ENCODE data around the gene GYS2. TPM values are rescaled to one million over a fixed set of nuclear protein-coding genes. Genes with fewer than 3 reads are reported as not detected.

The GYS2 gene
- total RNA-seq, 2 experiments from 2014 or later: not detected

DNA sequence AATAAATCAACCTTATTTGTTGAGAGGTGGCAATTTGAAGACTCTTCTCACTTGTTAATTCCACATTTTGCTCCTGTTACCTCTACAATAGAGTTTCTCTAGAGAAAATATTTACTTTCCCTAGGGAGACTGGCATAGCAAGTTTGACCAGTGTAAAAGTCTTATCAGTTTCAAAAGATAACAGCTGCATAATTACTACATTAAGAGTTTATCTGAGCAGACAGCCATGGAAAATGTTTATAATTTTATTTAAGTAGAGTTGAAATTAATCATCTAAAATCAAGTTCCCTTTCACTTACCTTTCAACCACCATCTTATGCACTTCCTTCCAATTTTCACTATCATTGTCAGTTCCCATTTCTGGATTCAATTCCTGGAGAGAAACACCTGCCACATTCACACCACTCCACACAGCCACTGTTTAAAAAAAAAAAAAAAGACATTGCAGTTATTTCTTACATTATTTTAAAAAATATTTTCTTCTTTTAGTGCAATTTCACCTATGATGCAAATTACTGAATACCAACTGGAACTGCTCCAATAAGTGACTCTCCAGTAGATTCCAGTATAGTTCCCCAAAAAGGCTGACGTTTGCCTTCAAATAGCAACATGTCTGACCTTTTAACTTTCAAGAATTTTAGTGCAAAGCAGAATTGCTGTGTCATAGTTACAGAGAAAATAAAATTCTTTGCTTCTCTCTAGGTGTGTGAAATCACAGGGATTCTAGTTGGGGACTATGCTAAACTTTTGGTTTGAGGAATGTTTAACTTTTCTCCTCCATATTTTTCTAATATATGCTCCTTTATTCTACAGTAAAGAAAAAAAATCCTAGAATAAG, 33.6 kb upstream of the GYS2 start:
- intact Hi-C loops (cut with DNase I, micrococcal nuclease): no loop called here
- peaks cover 49% of the 10 kb centered on the region for H3K4me1 Mint-ChIP-seq
- peak overlapping the region; percentile 70 for H3K27ac Mint-ChIP-seq
- DNase-seq: no peak
- no peaks in the 10 kb centered on the region for H3K27me3 Mint-ChIP-seq
- no peaks in the 10 kb centered on the region for H3K9me3 Mint-ChIP-seq (ENCODE audit: low read depth)
- CTCF ChIA-PET: no interaction called here
- H3K36me3 Mint-ChIP-seq (ENCODE audit: low read depth): peaks cover 81% of the 10 kb centered on the region
- POLR2A ChIA-PET: no interaction called here
- ATAC-seq: no peak
- no peak overlapping the region for H3K4me3 Mint-ChIP-seq

DNA sequence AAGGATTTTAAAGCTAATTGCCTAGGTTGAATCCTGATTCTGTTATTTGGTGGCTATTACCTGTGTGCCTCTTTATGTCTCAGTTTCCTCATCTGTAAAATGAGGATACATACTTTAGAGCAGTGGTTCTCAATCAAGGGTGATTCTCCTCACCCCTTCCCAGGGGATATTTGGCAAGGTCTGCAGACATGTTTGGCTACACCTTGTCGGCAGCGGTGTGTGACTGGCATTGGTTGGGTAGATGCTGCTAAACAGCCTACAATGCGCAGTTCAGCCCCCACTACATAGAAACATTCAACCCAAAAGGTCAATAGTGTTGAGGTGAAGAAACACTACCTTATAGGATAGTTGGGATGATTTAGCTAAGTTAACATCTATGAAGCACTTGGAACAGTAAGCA, 29.6 kb upstream of the GYS2 start:
- DNase-seq (no peak), ATAC-seq (no peak)
- Mint-ChIP-seq H3K27ac (no peak overlapping the region), H3K9me3 (ENCODE audit: low read depth) (peaks cover 7% of the 10 kb centered on the region), H3K27me3 (no peaks in the 10 kb centered on the region), H3K36me3 (ENCODE audit: low read depth) (peaks cover 75% of the 10 kb centered on the region), H3K4me1 (peaks cover 15% of the 10 kb centered on the region), H3K4me3 (no peak overlapping the region)
- ChIA-PET CTCF (interaction anchor here (1.2 to 1.4 kb wide), 3 partner anchors 18 to 46 kb away, joined by 3 to 5 read pairs (median 3); no protein-coding TSS in a partner anchor), POLR2A (interaction anchor here (1.2 kb wide), 1 partner anchor 8 kb away, joined by 3 read pairs; no protein-coding TSS in a partner anchor)
- intact Hi-C loops (cut with DNase I, micrococcal nuclease): no loop called here

DNA sequence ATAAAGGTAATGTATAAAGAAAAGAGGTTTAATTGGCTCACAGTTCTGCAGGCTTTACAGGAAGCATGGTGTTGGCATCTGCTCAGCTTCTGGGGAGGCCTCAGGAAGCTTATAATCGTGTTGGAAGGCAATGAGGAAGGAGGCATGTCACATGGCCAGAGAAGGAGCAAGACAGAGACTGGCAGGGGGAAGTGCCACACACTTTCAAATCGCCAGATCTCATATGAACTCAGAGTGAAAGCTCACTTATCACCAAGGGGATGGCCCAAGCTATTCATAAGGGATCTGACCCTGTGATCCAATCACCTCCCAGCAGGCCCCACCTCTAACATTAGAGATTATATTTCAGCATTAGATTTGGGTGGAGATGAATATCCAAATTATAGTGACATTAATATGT, 26.7 kb upstream of the GYS2 start:
- POLR2A ChIA-PET: no interaction called here
- Mint-ChIP-seq H3K27me3 (no peaks in the 10 kb centered on the region), H3K9me3 (ENCODE audit: low read depth) (peaks cover 9% of the 10 kb centered on the region), H3K36me3 (ENCODE audit: low read depth) (peaks cover 66% of the 10 kb centered on the region), H3K4me1 (no peaks in the 10 kb centered on the region), H3K27ac (no peak overlapping the region), H3K4me3 (no peak overlapping the region)
- CTCF ChIA-PET: interaction anchor here (0.7 kb wide), 1 partner anchor 41 kb away, joined by 3 read pairs; no protein-coding TSS in a partner anchor
- DNase-seq: no peak
- ATAC-seq: peak; percentile 49
- intact Hi-C loops (cut with DNase I, micrococcal nuclease): no loop called here

DNA sequence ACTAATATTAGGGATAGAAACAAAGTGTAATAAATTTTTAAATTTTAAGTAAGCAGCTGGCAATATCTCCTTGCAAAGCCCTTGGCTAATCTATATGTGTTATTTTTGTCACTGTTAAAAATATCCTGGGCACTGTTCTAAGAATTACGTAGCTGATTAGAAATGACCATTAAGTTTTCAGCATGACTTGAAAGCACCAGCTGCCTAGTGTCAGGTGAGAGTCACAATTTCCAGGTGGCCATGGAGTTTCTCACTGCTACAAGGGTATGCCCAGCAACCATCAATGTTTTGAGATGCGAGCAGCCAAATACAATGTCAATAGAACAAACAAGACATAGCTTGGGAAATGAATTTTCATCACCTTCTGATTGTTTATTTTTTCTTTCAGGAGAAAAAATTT, 23.3 kb upstream of the GYS2 start:
- ChIA-PET CTCF (interaction anchor here (0.8 to 2.2 kb wide), 2 partner anchors 23 to 53 kb away, joined by 5 to 8 read pairs; no protein-coding TSS in a partner anchor), POLR2A (interaction anchor here (0.6 kb wide), 1 partner anchor 53 kb away, joined by 4 read pairs; no protein-coding TSS in a partner anchor)
- Mint-ChIP-seq H3K36me3 (ENCODE audit: low read depth) (peaks cover 54% of the 10 kb centered on the region), H3K4me3 (no peak overlapping the region), H3K27ac (no peak overlapping the region), H3K9me3 (ENCODE audit: low read depth) (peaks cover 18% of the 10 kb centered on the region), H3K4me1 (no peaks in the 10 kb centered on the region), H3K27me3 (no peaks in the 10 kb centered on the region)
- intact Hi-C loops (cut with DNase I, micrococcal nuclease): no loop called here
- ATAC-seq (no peak), DNase-seq (no peak)

DNA sequence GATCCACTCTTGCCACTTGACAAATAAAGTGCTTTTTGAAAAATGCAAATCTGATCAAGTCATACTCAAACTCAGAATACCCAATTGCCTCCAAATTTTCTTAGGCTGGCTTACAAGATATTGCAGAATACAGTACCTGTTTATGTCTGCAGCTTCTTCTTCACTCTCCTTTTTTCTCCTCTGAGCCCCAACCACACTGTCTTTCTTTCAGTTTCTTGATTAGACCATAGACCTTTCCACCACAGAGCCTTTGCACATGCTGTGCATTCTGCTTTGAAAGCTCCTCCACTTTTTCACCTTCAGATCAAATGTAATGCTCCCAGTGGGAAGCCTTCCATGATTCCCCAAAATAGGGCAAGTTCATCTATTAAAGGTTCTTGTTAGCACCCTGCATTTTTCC, 13.9 kb upstream of the GYS2 start:
- Mint-ChIP-seq H3K4me3 (no peak overlapping the region), H3K27ac (peak overlapping the region; percentile 44), H3K36me3 (ENCODE audit: low read depth) (peaks cover 16% of the 10 kb centered on the region), H3K4me1 (peaks cover 49% of the 10 kb centered on the region), H3K27me3 (no peaks in the 10 kb centered on the region), H3K9me3 (ENCODE audit: low read depth) (peaks cover 11% of the 10 kb centered on the region)
- POLR2A ChIA-PET: no interaction called here
- peak; percentile 26 for ATAC-seq
- peak; percentile 21 for DNase-seq
- CTCF ChIA-PET: interaction anchor here (0.7 kb wide), 1 partner anchor 70 kb away, joined by 3 read pairs; no protein-coding TSS in a partner anchor
- intact Hi-C loops (cut with DNase I, micrococcal nuclease): no loop called here

DNA sequence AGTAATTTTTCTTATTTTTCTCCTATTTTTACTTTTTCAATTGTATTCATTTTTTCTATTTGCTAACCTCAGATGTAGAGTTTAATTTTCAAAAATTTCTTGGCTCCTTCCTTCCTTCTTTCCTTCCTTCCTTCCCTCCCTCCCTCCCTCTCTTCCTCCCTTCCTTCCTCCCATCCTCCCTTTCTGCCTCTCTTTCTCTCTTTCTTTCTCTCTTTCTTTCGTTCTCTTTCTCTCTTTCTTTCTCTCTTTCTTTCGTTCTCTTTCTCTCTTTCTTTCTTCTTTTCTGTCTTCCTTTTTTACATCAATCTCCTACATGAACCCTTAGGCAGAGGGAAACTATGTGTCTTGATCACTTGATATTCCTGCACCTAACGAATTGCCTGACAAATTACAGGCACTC, 12.4 kb upstream of the GYS2 start:
- POLR2A ChIA-PET: no interaction called here
- Mint-ChIP-seq H3K4me1 (peaks cover 62% of the 10 kb centered on the region), H3K27ac (peak overlapping the region; percentile 40), H3K36me3 (ENCODE audit: low read depth) (peaks cover 15% of the 10 kb centered on the region), H3K4me3 (no peak overlapping the region), H3K27me3 (no peaks in the 10 kb centered on the region), H3K9me3 (ENCODE audit: low read depth) (peaks cover 11% of the 10 kb centered on the region)
- CTCF ChIA-PET: no interaction called here
- intact Hi-C loops (cut with DNase I, micrococcal nuclease): no loop called here
- no peak for ATAC-seq
- DNase-seq: no peak

DNA sequence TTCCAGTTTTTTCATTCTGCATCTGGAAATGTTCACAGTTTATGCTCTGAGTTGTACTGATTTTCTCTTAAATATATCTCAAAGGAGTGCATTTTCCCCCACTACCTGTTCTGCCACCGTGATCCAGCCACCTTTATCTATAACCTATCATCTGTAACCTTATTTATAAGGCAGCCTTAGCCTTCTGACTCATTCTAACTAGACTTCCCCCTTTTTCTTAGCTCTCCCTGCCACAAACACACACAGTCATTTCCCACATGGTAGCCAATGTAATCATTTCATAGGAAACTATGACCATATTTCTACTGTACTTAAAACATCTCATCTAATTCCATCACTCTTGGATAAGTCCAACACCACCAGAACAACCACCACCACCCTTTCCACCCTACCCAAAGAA, 10.8 kb upstream of the GYS2 start:
- no peaks in the 10 kb centered on the region for H3K27me3 Mint-ChIP-seq
- intact Hi-C loops (cut with DNase I, micrococcal nuclease): loop anchor here (1.0 to 2.0 kb wide), 4 partner anchors 41 to 179 kb away; partner anchors contain the start of genes LDHB (in 2 of the 2) and PYROXD1 (in 1 of the 2)
- H3K4me3 Mint-ChIP-seq: peak overlapping the region; percentile 1
- ATAC-seq: peak; percentile 93
- DNase-seq: peak; percentile 25
- H3K4me1 Mint-ChIP-seq: peaks cover 62% of the 10 kb centered on the region
- H3K36me3 Mint-ChIP-seq (ENCODE audit: low read depth): peaks cover 13% of the 10 kb centered on the region
- POLR2A ChIA-PET: interaction anchor here (1.0 kb wide), 1 partner anchor 152 kb away, joined by 3 read pairs; no protein-coding TSS in a partner anchor
- H3K27ac Mint-ChIP-seq: peak overlapping the region; percentile 80
- H3K9me3 Mint-ChIP-seq (ENCODE audit: low read depth): peaks cover 8% of the 10 kb centered on the region
- CTCF ChIA-PET: no interaction called here

DNA sequence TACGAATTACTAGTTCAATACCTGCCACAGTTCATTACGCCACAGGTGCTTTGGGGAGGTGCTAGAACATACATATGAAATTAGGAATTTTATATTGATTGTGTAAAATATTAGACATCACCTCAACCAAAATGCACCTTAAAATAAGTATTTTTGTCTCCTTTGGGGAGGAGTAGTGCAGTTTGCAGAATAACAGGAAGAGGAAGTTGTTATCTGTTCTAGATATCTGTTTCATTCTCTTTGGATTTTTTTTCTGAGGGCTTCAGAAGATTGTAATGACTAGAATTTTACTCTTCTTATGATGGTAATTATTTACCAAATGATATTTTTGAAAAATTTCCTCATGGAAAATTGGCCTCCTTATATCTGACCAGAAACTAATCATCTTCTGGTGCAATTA, 9.9 kb upstream of the GYS2 start:
- no peak for DNase-seq
- Mint-ChIP-seq H3K9me3 (ENCODE audit: low read depth) (peaks cover 8% of the 10 kb centered on the region), H3K4me3 (peak overlapping the region; percentile 1), H3K4me1 (peaks cover 62% of the 10 kb centered on the region), H3K36me3 (ENCODE audit: low read depth) (peaks cover 13% of the 10 kb centered on the region), H3K27me3 (no peaks in the 10 kb centered on the region), H3K27ac (peak overlapping the region; percentile 80)
- POLR2A ChIA-PET: no interaction called here
- intact Hi-C loops (cut with DNase I, micrococcal nuclease): loop anchor here (2.0 kb wide), 3 partner anchors 42 to 178 kb away; partner anchors contain the start of genes LDHB (in 1 of the 2) and PYROXD1 (in 1 of the 2)
- no peak for ATAC-seq
- CTCF ChIA-PET: no interaction called here

DNA sequence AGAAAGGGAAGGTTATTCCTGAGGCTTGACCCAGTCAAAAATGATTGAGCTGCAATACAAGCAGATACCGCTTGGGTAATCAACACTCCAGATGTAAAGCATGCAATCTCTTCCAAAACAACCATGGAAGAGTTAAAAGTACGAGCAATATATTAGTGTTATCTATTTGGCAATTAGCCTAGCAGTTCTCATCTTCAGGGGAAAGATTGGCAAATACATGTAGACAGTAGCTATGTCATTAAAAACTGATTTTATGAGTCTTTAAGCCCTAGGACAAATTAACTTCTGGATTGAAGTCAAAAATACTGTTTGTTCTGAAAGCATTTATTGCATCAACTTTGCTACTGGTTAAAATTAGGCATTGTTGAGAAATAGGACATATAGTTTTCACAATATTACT, 9.3 kb upstream of the GYS2 start:
- no peak overlapping the region for H3K27ac Mint-ChIP-seq

DNA sequence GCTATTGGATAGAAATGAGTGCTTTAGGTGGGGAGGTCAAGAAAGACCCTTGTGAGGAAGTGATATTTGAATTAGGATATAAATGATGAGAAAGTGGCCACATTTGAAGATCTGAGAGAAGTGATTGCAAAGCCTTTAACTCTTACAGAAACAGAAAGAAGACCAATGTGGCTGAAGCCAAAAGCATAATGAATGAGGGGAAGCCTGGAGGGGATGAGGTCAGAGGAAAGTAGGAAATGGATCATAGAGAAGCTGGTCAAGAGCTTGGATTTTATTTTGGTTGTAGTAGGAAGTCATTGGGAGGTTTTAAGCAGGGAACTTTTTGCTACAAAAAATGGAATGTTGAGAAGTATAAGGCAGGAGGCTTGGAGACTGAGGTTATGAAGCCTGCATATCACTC, 3.5 kb upstream of the GYS2 start:
- DNase-seq (no peak), ATAC-seq (no peak)
- H3K9me3 Mint-ChIP-seq (ENCODE audit: low read depth): no peaks in the 10 kb centered on the region
- intact Hi-C loops (cut with DNase I, micrococcal nuclease): loop anchor here in 1 of 2 experiments (10.0 kb wide), 1 partner anchor 427 kb away; no protein-coding TSS in a partner anchor
- H3K27me3 Mint-ChIP-seq: no peaks in the 10 kb centered on the region
- H3K36me3 Mint-ChIP-seq (ENCODE audit: low read depth): peaks cover 1% of the 10 kb centered on the region
- CTCF ChIA-PET: interaction anchor here (2.6 kb wide), 1 partner anchor 72 kb away, joined by 15 read pairs; no protein-coding TSS in a partner anchor
- no peak overlapping the region for H3K4me3 Mint-ChIP-seq
- H3K27ac Mint-ChIP-seq: no peak overlapping the region
- POLR2A ChIA-PET: no interaction called here
- peaks cover 10% of the 10 kb centered on the region for H3K4me1 Mint-ChIP-seq

More for the DNA sequence above, 9.3 kb upstream of the GYS2 start:
- Mint-ChIP-seq H3K9me3 (ENCODE audit: low read depth) (peaks cover 8% of the 10 kb centered on the region), H3K4me1 (peaks cover 59% of the 10 kb centered on the region), H3K36me3 (ENCODE audit: low read depth) (peaks cover 13% of the 10 kb centered on the region), H3K27me3 (no peaks in the 10 kb centered on the region), H3K4me3 (no peak overlapping the region)
- intact Hi-C loops (cut with DNase I, micrococcal nuclease): loop anchor here (2.0 kb wide), 3 partner anchors 43 to 177 kb away; partner anchors contain the start of genes LDHB (in 1 of the 2) and PYROXD1 (in 1 of the 2)
- ChIA-PET POLR2A (no interaction called here), CTCF (no interaction called here)
- no peak for ATAC-seq
- no peak for DNase-seq

DNA sequence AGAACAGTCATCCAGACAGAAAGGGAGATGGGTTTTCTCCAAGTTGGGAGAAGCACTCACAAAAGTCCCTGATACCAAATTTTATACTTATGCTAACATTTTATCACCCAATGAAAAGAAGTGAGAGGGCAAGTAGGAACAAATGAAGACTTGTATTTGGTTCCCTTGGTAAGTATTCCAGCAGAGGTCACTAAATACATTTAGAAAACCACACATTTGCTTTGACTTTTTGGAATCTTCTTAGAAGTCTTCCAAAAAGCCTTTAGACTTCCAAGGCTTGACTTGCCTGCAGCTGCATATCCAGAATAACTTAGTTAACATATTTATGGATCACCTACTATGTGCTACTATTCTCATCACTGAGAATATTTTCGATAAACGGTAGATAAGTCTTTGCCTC, 3.1 kb upstream of the GYS2 start:
- Mint-ChIP-seq H3K27me3 (no peaks in the 10 kb centered on the region), H3K4me3 (no peak overlapping the region), H3K9me3 (ENCODE audit: low read depth) (no peaks in the 10 kb centered on the region), H3K27ac (no peak overlapping the region), H3K36me3 (ENCODE audit: low read depth) (peaks cover 1% of the 10 kb centered on the region), H3K4me1 (peaks cover 6% of the 10 kb centered on the region)
- DNase-seq: no peak
- peak; percentile 51 for ATAC-seq
- POLR2A ChIA-PET: no interaction called here
- intact Hi-C loops (cut with DNase I, micrococcal nuclease): loop anchor here (1.0 to 10.0 kb wide), 3 partner anchors 73 to 427 kb away; no protein-coding TSS in a partner anchor
- CTCF ChIA-PET: interaction anchor here (2.6 kb wide), 1 partner anchor 72 kb away, joined by 15 read pairs; no protein-coding TSS in a partner anchor
